ENCODE measurements around the gene EDN2.

EDN2 gene

DNA sequence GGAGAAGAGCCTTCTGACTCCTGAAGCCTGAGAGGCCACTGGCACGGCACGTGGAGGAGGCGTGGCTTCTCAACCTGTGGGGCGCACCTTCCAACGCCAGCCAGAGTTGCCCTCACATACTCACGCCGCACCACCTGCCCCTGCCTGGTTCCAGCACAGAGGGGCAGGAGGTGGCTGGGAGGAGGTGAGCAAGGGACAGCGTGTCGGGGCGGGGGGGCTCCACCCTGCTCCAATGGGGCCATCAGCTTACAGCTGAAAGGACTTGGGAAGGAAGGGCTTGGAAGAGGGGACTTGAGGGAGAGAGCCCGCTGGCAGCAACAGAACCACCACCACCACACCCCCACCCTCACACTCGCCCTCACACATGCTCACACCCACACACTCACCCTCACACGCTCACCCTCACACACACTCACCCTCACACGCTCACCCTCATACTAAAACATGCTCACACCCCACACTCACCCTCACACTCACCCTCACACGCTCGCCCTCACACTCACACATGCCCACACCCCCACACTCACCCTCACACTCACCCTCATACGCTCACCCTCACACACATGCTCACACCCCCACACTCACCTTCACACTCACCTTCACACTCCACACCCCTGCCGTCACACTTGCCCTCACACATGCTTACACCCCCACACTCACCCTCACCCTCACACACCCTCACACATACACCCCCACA, 41.6 kb upstream of the EDN2 start:
- H3K36me3 ChIP-seq (ENCODE audit: control insufficient read depth, low read length) = no peaks in the 10 kb centered on the region
- no peak overlapping the region for H3K4me3 ChIP-seq (ENCODE audit: low read length)
- H3K4me2 ChIP-seq (ENCODE audit: low read length) = no peak overlapping the region
- no peaks in the 10 kb centered on the region for H4K20me1 ChIP-seq (ENCODE audit: control insufficient read depth, insufficient read depth, low read depth, low read length)
- H3K9me3 ChIP-seq (ENCODE audit: control insufficient read depth, insufficient read depth, low read length) = peaks cover 27% of the 10 kb centered on the region; the same call in 1 of the 2 replicates
- H3K79me2 ChIP-seq (ENCODE audit: control insufficient read depth, low read length) = no peaks in the 10 kb centered on the region
- H3K4me1 ChIP-seq (ENCODE audit: control insufficient read depth, low read length) = no peaks in the 10 kb centered on the region
- no peaks in the 10 kb centered on the region for H3K27me3 ChIP-seq (ENCODE audit: control insufficient read depth, low read length)
- H3K27ac ChIP-seq (ENCODE audit: low read depth, low read length) = no peak overlapping the region
- H3F3A ChIP-seq (ENCODE audit: control insufficient read depth, insufficient read depth) = no peaks in the 10 kb centered on the region
- TF ChIP-seq CTCF (IDR thresholded peaks at IDR 0.05; ENCODE audit: low read depth, low read length, poor library complexity, severe bottlenecking) (no peak), EZH2phosphoT487 (IDR thresholded peaks at IDR 0.05; ENCODE audit: borderline replicate concordance, low read length) (no peak)
- no peaks in the 10 kb centered on the region for H3K9me2 ChIP-seq (replicated peaks; ENCODE audit: control insufficient read depth, low read length)

DNA sequence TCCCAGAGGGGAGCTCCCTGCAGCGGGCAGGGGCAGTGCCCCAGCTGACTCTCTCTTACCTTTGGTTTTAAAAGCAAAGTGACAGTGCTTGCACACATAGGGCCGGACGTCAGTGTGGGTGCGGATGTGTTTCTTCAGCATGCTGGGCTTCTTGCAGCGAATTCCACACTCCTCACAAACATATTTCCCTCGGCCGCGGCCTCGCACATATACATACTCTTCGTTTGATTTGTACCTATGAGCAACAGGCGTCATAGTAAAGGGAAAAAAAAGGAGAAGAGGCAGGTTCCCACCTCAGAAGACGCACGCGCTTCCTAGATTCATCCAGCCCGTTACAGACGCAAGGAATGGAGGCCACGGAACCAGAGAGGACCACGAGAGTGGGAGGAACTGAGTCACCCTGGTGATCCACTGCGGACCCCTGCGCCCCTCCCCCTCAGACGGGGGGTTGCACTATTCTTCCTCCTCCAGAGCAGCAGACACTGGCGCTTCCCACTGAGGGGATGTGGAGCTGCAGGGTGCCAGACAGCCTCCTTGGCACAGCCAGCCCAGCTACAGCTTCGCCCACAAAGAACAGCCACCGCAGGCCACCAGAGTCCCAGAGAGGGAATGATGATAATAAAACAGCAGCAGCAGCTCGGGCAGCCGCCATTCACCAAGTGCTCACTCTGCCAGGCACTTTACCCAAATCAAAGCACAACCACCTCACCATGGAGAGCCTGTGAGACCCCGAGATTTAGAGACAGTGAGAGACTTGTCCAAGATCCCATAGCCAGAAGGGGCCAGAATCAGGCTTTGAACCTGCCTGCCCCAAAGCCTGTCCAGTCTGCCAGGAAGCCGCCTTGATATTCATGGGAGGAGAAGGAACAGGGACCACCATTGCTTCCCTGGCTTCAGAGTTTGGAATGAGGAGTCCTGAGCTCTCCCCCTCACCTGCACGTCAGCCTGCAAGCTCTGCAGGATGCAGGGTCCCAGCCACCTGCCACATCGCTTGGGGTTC, 40.5 kb upstream of the EDN2 start:
- no peaks in the 10 kb centered on the region for H3K36me3 ChIP-seq (ENCODE audit: control insufficient read depth, low read length)
- no peak overlapping the region for H3K27ac ChIP-seq (ENCODE audit: low read depth, low read length)
- no peak overlapping the region for H3K4me2 ChIP-seq (ENCODE audit: low read length)
- TF ChIP-seq EZH2phosphoT487 (IDR thresholded peaks at IDR 0.05; ENCODE audit: borderline replicate concordance, low read length) (no peak), CTCF (IDR thresholded peaks at IDR 0.05; ENCODE audit: low read depth, low read length, poor library complexity, severe bottlenecking) (no peak)
- no peaks in the 10 kb centered on the region for H3K79me2 ChIP-seq (ENCODE audit: control insufficient read depth, low read length)
- H3K9me2 ChIP-seq (replicated peaks; ENCODE audit: control insufficient read depth, low read length) = no peaks in the 10 kb centered on the region
- no peak overlapping the region for H3K4me3 ChIP-seq (ENCODE audit: low read length)
- H3K4me1 ChIP-seq (ENCODE audit: control insufficient read depth, low read length) = no peaks in the 10 kb centered on the region
- H4K20me1 ChIP-seq (ENCODE audit: control insufficient read depth, insufficient read depth, low read depth, low read length) = no peaks in the 10 kb centered on the region
- H3K27me3 ChIP-seq (ENCODE audit: control insufficient read depth, low read length) = no peaks in the 10 kb centered on the region
- H3F3A ChIP-seq (ENCODE audit: control insufficient read depth, insufficient read depth) = no peaks in the 10 kb centered on the region
- peaks cover 27% of the 10 kb centered on the region; the same call in 1 of the 2 replicates for H3K9me3 ChIP-seq (ENCODE audit: control insufficient read depth, insufficient read depth, low read length)

DNA sequence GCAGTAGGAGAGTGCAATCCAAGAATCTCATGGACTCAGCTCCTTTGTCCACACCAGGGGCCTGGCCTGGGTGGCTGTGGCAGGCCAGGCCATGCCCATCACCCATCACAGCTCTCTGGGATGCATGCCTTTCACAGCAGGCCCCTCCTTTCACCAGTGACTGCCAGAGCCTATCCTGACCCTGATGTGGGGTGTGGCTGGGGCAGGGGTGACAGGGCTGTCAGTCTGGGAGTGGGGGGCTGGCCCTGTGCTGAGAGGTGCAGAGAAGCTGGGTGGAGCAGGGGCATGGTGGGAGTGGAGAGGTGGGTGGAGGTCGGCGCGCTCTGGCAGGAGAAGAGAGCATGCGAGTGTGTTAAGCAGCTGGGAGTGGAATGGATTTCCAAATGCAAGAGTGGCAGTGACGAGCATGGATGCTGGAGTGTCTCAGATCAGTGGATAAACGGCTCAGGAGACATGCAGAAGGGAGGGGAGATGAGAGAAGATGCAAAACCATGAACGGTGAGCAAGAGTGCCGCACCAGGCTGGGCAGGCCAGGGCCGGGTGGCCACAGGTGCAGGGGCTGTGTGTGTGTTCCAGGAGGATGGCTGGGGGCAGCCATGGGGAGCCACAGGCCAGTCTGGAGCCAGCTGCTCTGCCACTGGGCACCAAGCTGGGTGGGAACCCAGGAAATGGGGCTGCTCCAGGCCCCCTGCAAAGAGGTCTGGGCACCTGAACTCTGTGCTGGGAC, 39.6 kb upstream of the EDN2 start:
- Histone ChIP-seq H3K4me2 (ENCODE audit: low read length) (no peak overlapping the region), H3K9me2 (replicated peaks; ENCODE audit: control insufficient read depth, low read length) (no peaks in the 10 kb centered on the region), H3K36me3 (ENCODE audit: control insufficient read depth, low read length) (no peaks in the 10 kb centered on the region), H3K9me3 (ENCODE audit: control insufficient read depth, insufficient read depth, low read length) (peaks cover 21% of the 10 kb centered on the region; the same call in 1 of the 2 replicates), H3K4me3 (ENCODE audit: low read length) (no peak overlapping the region), H3F3A (ENCODE audit: control insufficient read depth, insufficient read depth) (no peaks in the 10 kb centered on the region), H3K79me2 (ENCODE audit: control insufficient read depth, low read length) (no peaks in the 10 kb centered on the region), H3K27me3 (ENCODE audit: control insufficient read depth, low read length) (no peaks in the 10 kb centered on the region), H3K4me1 (ENCODE audit: control insufficient read depth, low read length) (no peaks in the 10 kb centered on the region), H3K27ac (ENCODE audit: low read depth, low read length) (no peak overlapping the region), H4K20me1 (ENCODE audit: control insufficient read depth, insufficient read depth, low read depth, low read length) (no peaks in the 10 kb centered on the region)
- TF ChIP-seq CTCF (IDR thresholded peaks at IDR 0.05; ENCODE audit: low read depth, low read length, poor library complexity, severe bottlenecking) (no peak), EZH2phosphoT487 (IDR thresholded peaks at IDR 0.05; ENCODE audit: borderline replicate concordance, low read length) (no peak)

All from DOHH2 (cell line).